Colonic mucosa (tissue), 4 donors: ENCODE data around the gene SARDH. TPM values are rescaled to one million over a fixed set of nuclear protein-coding genes. Genes with fewer than 3 reads are reported as not detected.
A peak's percentile ranks its signal among the peaks of the same experiment; 100 is the strongest.

Experiments
- DNase-seq: peaks from one replicate; pipeline ENCODE4 v3.0.0-alpha.2; 2020
- H3K27ac ChIP-seq: fragments of 200-600 bp; one replicate; pipeline ENCODE4 v1.8.0; 2021
- H3K27me3 ChIP-seq: fragments of 200-600 bp; one replicate; pipeline ENCODE4 v1.8.0; 2021
- H3K36me3 ChIP-seq: fragments of 200-600 bp; one replicate; pipeline ENCODE4 v1.8.0; 2021
- H3K4me1 ChIP-seq: fragments of 200-600 bp; one replicate; pipeline ENCODE4 v1.8.0; 2021; ENCODE audit warnings: mild to moderate bottlenecking
- H3K4me3 ChIP-seq: fragments of 200-600 bp; one replicate; pipeline ENCODE4 v1.8.0; 2021
- H3K9ac ChIP-seq, 2 donors: one replicate each; pipeline ENCODE4 v1.7.0; 2013; ENCODE audit warnings: control low read depth in 2 of 2, low read depth in 2 of 2, low read length in 2 of 2
- H3K9me3 ChIP-seq: fragments of 200-600 bp; one replicate; pipeline ENCODE4 v1.8.0; 2021
- intact Hi-C: fragments of 100-400 bp; cut with DNase I; formaldehyde crosslinking; loops from one replicate; pipeline ENCODE4 v1.14.1; 2022
- total RNA-seq, 2 donors: library from RNA; stranded (reverse); fragmentation: NEBNext Ultra II Directional in 1 of 2; extraction: Animal tissue kit (Norgen Biotek cat#: 25700) in 1 of 2; gene quantifications; one replicate each; pipeline ENCODE4 v1.2.1, GENCODE V29; 2021
- TF ChIP-seq, protein P1 (sequence below): fragments of 200-600 bp; IDR thresholded peaks from one replicate; pipeline ENCODE4 v1.8.0; 2022; ENCODE audit warnings: antibody characterized with exemption, mild to moderate bottlenecking
- donor health status: healthy.
- donor health status: DM: no; HTN: no; CAD: no.
- donor health status: DM: no; HTN: no; CAD: no.

Gene SARDH
- total RNA-seq, 2 donors from 2014 or later: 0.66 to 1.3 TPM

DNA sequence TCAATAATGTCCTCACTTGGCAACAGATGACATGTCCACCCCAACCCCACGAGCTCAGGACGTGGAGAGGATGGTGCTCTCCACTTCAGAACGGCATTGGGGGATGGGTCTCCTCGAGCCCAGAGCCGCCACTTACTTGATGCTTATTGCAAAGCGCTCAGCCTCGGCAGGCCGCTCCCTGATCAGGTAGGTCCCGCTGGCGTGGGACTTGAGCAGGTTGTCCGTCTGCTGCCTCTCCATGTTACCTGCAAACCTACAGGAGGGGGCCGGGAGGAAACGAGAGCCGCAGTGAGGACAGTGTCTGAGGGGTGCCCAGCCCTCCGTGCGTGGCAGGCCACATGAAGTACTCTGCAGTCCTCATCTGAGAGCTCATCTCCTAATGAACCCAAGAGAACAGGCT, 36.6 kb upstream of the SARDH start:
- Histone ChIP-seq H3K27me3 (no peaks in the 10 kb centered on the region), H3K9ac (no peak overlapping the region), H3K4me1 (no peaks in the 10 kb centered on the region), H3K27ac (no peak overlapping the region), H3K9me3 (no peaks in the 10 kb centered on the region), H3K36me3 (no peaks in the 10 kb centered on the region), H3K4me3 (no peak overlapping the region)
- TF ChIP-seq, protein P1, sequence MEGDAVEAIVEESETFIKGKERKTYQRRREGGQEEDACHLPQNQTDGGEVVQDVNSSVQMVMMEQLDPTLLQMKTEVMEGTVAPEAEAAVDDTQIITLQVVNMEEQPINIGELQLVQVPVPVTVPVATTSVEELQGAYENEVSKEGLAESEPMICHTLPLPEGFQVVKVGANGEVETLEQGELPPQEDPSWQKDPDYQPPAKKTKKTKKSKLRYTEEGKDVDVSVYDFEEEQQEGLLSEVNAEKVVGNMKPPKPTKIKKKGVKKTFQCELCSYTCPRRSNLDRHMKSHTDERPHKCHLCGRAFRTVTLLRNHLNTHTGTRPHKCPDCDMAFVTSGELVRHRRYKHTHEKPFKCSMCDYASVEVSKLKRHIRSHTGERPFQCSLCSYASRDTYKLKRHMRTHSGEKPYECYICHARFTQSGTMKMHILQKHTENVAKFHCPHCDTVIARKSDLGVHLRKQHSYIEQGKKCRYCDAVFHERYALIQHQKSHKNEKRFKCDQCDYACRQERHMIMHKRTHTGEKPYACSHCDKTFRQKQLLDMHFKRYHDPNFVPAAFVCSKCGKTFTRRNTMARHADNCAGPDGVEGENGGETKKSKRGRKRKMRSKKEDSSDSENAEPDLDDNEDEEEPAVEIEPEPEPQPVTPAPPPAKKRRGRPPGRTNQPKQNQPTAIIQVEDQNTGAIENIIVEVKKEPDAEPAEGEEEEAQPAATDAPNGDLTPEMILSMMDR: no peak
- no peak for DNase-seq
- intact Hi-C loops: loop anchor here (5.0 kb wide), 1 partner anchor 338 kb away; no protein-coding TSS in a partner anchor

DNA sequence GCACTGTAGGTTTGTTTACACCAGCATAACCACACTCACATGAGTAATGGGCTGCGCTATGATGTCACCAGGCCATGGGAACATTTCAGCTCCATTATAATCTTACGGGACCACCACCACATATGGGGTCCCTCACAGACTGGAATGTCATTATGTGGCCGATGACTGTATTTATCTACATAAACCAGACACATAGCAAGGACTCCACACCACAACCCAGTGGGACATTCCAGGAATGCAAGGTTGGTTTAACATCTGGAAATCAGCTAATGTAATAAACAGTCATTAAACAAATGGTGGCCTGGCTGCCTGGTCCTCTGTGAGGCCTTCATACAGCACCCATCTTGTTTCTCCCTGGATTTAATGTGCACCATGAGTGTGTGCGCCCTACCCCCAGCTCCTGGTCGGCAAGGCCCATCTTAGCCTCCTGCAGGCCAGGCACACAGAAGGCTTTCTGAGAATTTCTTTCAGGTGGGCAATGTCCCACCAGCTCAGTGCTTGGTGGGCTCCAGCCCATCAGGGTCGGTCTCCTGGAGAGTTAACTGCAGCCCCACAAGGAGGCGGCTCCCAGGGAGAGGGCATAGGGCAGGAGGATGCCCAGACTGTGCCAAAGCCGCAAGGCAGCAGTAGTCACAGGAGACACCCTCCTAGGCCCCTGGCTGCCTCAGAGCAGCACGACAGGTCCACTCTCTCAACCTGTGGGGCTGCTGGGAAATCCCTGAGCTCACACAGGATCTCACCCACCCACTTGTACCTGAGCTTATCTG, 35.9 kb upstream of the SARDH start:
- Histone ChIP-seq H3K36me3 (no peaks in the 10 kb centered on the region), H3K27me3 (no peaks in the 10 kb centered on the region), H3K9ac (no peak overlapping the region), H3K27ac (no peak overlapping the region), H3K4me3 (no peak overlapping the region), H3K4me1 (no peaks in the 10 kb centered on the region), H3K9me3 (no peaks in the 10 kb centered on the region)
- TF ChIP-seq, protein P1: no peak
- intact Hi-C loops: no loop called here
- DNase-seq: no peak

DNA sequence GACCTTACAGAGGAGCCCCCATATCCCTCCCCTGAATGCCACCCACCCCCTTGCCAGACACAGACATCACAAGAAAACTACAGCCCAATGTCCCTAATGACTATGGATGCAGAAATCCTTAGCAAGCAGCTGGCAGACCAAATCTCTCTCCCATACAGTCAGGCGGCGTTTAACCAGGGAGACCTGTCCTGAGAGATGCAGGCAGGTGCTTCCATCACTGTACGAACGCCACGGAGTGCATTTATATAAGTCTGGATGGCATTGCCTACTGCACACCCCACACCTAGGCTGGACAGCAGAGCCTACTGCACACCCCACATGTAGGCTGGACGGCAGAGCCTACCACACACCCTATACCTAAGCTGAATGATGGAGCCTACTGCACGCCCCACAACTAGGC, 34.4 kb upstream of the SARDH start:
- H3K9ac ChIP-seq: no peak overlapping the region
- H3K27me3 ChIP-seq: no peaks in the 10 kb centered on the region
- TF ChIP-seq, protein P1: no peak
- no peak overlapping the region for H3K4me3 ChIP-seq
- no peaks in the 10 kb centered on the region for H3K4me1 ChIP-seq
- H3K27ac ChIP-seq: no peak overlapping the region
- H3K9me3 ChIP-seq: no peaks in the 10 kb centered on the region
- intact Hi-C loops: no loop called here
- DNase-seq: peak; percentile 10
- H3K36me3 ChIP-seq: peaks cover 4% of the 10 kb centered on the region

DNA sequence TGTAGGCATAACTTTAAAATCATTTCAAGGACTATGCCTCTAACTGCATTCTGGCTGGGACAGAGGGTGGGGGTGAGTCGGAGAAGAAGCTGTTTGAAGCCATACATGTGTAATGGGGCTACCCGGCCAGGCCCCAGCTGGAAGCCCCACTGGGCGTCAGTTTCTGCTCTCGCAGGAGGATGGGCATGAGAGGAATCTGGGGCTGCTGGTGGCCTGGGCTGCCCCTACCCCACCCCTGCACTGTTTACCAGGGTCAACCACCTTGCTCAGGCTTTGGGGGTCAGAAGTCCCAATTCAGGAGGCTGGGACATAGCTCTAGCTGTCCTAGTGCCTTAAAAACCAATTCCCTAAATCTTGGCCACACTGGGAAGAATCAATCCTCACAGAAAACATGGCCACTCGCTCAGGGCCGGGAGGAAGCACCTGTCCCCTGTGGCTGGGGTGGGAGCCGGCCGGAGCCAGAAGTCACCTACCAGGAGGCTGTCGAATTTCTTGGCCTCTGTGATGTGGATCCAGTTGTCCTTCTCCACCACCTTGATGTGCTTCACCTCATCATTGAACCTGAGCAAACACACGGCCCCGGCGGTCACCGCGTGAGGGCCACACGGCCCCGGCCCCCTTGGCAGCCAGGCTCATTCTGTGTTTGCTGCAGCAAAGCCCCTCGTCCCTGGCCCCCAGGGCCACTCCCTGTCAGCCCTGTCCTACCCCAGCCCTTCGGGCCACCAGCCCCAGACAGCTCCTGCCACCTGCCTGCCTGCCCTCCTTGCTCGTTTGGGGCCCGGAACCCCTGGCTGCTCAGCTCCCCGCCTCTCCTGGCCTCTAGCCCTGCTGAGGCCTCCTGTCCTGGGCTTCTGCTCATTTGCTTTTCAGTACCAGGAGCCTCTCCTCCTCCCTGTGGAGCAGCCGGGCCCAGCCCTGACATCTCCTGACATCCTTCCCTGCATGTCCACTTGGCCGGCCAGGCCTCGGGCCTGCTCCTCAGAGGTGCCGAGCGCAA, 33.6 kb upstream of the SARDH start:
- intact Hi-C loops: no loop called here
- Histone ChIP-seq H3K9me3 (no peaks in the 10 kb centered on the region), H3K27ac (no peak overlapping the region), H3K36me3 (peaks cover 4% of the 10 kb centered on the region), H3K27me3 (no peaks in the 10 kb centered on the region), H3K4me3 (no peak overlapping the region), H3K9ac (no peak overlapping the region), H3K4me1 (no peaks in the 10 kb centered on the region)
- TF ChIP-seq, protein P1: no peak
- DNase-seq: peak; percentile 9

DNA sequence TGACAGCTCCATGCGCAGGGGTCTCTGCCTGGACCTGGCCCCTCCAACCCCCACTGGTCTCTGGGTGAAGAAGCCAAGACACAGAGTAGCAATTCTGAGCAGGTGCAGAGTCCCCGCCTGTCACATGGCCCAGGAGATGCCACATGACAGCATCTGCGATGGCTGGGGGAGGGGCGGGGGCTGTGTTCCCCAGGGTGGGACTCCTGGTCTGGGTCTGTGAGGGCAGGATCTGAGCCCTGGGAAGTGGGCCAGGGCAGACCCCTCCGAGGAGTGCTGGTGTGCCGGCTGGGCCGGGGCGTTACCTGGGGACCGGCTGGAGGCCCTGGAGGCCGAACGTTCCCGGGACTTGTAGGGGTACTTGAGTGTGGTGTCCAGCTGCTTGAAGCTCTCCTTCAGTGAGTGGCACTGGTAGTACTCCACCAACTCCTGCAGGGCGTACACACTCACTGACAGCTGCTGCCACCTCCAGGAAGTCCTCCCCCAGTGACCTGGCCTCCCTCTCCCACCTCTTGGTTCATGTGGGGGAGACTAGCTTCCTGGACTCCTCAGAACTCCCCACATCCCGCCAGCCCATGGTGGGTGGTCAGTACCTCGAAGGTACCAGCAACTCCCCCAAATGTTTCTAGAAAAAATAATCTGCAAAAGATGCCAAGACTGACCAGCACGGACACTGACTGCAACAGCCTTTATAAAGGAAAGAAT, 32.1 kb upstream of the SARDH start:
- H3K36me3 ChIP-seq: peaks cover 4% of the 10 kb centered on the region
- H3K9me3 ChIP-seq: no peaks in the 10 kb centered on the region
- TF ChIP-seq, protein P1: no peak
- H3K27ac ChIP-seq: no peak overlapping the region
- DNase-seq: peak; percentile 13
- no peaks in the 10 kb centered on the region for H3K4me1 ChIP-seq
- intact Hi-C loops: no loop called here
- H3K27me3 ChIP-seq: no peaks in the 10 kb centered on the region
- no peak overlapping the region for H3K4me3 ChIP-seq
- H3K9ac ChIP-seq: no peak overlapping the region
